Activated CD4-positive, CD25-positive, alpha-beta regulatory T cell treated with anti-CD3 and anti-CD28 coated beads, Interleukin-2, amount 50 U/mL, for 16 hours (primary cell): ENCODE data around the gene SF3B1.
"Not testable (repeated sequence)": the region's sequence is repeated elsewhere in the genome, so short reads cannot be mapped to it uniquely, and the experiment has no call there.

Experiments used
- DNase-seq: peaks from one replicate; pipeline ENCODE4 v3.0.0-alpha.2; 2020; ENCODE audit warnings: low read depth, low spot score

Gene SF3B1

DNA sequence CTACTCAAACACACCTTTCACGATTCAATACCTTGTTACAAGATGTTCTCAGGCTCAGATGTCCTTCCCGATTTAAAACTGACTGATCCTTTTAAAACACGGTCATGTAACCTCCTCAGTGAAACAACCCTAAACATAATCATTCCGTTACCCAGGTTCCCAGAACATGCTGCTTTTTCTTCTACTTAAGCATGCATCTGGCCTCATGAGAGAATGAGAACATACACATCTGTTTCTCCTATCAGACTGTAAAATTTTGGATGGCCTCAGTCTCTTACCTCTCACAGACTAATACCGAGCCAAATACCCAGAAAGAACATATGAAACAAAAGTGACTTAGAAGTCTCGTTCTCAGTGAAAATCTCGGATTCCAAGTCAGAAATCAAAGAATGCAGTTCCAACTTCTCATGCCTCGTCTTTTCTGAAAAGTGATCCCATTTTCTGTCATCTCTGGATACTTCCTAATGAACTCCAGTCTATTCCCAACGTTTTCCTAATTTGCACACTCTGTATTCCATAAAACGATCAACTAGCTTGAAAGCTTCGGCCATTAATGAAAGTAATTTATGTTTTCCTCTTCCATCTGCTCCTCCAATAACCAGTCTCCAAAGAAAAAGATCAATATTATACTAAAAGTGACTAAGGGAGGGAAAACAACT lies 919 bp downstream of the SF3B1 start:
- no peak for DNase-seq

DNA sequence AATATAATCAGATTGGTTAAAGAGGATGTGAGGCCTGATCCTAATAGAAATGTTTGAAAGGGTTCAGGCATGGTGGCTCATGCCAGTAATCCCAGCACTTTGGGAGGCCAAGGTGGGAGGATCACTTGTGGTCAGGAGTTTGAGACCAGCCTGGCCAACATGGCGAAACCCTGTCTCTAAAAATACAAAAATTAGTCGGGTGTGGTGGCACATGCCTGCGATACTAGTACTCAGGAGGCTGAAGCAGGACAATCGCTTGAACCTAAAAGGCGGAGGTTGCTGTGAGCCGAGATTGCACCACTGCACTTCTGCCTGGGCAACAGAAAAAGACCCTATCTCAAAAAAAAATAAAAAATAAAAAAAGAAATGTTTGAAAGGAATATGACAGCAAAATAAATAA lies 2.3 kb downstream of the SF3B1 start:
- not testable (repeated sequence) for DNase-seq

DNA sequence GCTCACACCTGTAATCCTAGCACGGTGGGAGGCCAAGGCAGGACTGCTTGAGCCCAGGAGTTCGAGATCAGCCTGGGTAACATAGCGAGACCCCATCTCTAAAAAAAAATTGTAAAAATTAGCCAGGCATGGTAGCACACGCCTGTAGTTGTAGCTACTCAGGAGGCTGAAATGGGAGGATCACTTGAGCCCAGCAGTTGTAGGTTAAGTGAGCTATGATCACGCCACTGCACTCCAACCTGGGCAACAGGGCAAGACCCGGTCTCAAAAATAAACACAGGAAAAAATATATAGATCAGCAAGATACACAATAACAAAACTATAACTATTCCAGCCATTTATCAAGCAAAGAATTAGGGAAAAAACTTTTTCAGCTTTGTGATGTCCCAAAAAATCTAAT lies 3.0 kb downstream of the SF3B1 start:
- DNase-seq: no peak

DNA sequence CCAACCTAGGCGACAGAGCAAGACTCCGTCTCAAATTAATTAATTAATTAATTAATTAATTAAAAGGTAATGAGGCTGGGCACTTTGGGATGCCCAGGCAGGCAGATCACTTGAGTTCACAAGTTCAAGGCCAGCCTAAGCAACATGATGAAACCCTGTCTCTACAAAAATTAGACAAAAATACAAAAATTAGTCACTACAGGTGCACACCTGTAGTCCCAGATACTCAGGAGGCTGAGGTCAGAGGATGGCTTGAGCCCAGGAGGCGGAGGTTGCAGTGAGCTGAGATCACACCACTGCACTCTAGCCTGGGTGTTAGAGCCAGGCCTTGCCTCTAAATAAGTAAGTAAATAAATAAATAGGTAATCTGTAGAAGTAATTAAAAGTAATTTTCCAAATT lies 6.8 kb downstream of the SF3B1 start:
- no peak for DNase-seq

DNA sequence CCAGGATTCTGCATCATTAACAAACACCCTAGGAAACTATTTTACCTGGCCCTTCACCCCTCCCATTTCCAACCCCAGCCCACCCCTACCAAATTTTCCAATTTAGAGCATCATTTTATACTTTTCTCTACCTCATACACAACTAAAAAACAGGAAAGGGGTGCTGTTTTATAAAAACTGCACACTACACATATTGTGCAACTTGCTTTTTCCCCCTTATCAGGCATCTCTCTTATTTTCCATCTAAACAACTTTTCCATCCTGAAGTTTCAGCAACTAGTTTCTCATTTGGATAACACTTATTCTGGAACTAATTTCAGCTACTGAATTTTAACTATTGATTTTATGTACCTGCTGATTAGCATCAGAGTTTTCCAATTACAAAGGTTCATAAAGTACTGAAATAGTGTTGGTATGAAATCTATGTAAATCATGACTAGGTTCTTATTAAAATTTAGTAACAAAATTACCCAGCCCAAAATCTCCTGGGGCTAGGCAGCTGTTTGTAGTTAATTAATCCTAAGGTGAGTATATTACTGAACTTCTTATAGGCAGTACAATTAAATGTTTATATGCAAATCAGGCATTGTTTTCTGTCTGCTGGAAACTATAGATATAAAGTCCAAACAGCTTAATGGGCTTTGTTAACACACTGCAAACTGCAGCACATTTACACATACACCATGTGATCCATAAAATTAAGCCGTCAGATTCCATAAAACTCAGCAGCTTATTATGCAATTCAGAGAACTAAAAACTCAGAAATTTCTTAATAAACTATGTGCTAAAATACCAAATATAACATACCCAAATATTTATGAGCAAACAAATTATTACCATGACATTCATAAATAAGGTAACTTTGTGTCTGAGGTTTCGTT lies 7.9 kb downstream of the SF3B1 start:
- DNase-seq: no peak

DNA sequence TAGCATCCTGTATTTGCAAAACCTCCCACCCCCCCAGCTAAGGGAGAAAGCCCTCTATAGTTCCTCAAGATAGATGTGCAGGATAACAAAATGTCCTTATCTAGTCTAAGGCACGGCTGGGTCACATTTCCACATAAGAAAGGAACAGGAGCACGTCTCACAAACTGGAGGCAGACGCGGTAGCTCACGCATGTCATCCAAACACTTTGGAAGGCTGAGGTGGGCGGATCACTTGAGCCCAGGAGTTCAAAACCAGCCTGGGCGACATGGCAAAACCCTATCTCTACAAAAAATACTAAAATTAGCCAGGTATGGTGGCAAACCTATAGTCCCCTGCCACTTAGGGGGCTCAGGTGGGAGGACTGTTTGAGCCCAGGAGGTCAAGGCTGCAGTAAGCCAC lies 9.3 kb downstream of the SF3B1 start:
- DNase-seq: no peak

DNA sequence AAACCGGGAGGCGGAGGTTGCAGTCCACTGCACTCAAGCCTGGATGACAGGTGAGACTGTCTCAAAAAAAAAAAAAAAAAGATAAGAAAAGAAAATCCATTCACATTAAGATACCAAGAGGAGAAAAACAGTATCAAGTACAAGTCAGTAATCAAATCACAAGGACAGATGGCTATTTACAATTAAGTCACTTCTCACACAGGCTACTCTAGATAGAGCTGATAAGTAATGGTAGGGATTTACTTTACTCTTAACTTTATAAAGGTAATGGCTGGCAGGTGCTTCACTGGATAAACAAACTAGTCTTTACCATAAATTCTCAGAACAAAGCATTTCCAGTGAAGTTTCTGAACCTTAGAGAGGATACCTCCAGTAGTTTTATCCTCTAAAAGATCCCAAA lies 11.5 kb downstream of the SF3B1 start:
- no peak for DNase-seq

DNA sequence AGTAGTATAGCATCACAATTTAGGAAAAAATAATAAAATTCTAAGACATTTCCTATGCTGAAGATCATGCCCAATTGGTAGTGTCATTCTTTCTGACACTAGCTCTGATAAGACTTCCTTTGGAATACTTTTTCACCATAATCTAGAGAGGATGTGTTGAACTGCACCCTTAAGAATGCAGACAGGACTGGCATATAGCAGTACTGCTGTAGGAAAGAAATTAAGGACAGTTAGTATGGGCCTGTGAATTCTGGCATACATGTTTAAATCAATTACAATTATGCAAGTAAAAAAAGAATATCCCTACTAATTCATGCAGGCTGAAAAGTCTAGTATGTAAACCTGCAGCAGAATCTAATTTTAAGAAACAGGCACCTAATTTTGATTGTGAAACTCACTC lies 15.4 kb downstream of the SF3B1 start:
- DNase-seq: no peak

DNA sequence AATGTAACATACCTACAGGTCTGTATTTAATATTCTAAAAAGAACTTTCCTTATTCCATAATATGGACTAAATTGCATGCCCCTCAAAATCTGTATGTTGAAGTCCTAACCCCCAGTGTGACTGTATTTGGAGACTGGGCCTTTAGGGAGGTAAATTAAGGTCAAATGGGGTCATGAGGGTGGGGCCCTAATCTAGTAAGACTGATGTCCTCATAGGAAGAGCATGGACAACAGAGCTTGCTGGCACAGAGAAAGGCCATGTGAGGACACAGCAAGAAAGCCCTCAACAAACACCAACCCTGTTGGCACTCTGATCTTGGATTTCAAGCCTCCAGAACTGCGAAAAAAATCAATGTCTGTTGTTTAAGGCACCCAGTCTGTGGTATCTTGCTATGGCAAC lies 18.6 kb downstream of the SF3B1 start:
- no peak for DNase-seq

DNA sequence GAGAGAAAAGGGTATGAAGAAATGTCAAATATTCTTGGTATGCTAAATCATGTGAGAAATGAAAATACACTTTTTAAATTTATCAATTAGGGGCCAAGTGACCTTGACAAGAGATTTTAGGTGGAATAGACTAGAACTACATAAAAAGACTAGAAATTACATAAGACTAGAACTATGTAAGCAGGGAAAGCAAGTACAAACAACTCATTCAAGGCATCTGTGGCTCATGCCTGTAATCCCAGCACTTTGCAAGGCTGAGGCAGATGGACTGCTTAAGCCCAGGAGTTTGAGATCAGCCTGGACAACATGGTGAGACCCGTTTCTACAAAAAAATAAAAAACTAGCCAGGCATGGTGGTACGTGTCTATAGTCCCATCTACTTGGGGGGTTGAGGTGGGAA lies 20.3 kb downstream of the SF3B1 start:
- DNase-seq: no peak

DNA sequence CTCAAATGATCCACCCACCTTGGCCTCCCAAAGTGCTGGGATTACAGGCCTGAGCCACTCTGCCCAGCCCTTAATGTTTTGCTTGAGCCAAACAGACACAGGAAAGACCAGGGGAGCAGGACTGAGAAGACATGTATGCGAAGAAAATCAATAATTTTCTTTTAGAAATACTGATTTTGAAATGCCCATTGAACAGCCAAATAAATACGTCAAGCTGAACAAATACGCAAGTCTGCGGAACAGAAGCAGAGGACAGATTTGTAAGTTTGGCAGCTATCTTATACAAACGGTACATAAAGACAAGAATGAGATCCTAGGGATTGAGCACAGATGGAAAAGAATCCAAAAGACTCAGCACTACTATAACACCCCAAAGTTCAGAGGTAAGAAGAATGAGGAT lies 20.8 kb downstream of the SF3B1 start:
- no peak for DNase-seq

DNA sequence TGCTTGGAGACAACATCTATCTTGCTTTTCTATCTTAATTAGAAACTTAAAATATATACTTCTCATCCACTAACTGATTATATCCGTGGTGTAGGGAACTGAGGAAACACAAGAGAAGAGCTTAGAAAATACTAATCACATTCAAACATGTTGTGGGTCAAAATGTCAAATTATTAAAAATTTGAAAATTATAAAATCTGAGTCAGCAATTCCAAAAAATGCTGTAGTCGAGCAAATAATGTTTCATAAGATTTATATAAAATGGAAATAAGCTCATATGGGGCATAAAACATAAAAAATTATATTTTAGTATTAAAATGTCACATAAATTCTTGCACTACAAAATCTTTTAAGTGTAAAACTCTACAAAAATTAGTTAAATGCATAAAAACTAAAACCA lies 29.2 kb downstream of the SF3B1 start:
- DNase-seq: no peak

DNA sequence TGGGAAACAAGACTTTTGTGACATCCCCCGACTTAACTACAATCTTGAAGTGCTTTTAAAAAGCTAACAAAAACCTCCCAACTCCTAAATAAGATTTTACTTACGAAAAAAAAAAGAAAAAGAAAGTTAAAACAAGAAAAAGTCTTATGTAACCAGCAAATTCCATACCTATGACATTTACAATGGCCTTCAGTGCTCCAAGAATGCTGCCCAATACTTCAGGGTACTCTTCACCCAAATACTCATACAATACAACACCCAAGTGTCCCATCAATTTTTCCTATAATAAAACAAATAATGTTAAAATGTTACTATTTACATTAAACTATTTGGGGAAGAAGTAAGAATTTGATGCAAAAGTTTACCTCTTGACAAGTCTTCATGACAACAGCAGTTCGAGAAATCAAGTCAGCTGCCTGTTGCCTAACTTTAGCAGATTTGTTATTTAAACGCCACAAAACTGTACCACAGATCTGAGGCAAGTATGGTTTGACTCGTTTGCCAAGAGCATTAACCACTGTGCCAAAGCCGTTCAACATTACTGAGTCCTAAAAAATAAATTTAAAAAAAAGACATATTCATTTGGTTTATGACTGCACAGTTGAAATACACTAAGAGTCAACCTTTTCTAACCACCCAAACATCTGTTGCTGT lies 34.8 kb downstream of the SF3B1 start:
- no peak for DNase-seq

DNA sequence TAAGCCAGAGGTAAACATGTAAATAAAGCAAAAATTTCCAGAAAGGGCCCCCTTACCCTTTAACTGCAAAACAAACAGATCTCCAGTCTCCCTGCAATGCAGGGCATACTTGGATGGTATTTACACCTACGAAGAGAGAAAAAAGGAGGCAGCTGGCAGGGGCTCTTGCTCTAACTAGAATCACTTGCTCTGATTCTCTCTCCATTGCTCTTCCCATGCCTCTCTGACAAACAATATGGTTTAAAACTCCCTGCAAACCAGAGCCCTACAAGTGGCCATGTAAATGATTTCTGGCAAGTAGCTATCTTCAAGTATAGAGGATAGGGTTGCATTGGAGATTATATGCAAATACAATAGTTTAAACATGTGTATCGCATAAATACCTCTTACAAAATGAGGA lies 35.9 kb downstream of the SF3B1 start:
- DNase-seq: no peak

DNA sequence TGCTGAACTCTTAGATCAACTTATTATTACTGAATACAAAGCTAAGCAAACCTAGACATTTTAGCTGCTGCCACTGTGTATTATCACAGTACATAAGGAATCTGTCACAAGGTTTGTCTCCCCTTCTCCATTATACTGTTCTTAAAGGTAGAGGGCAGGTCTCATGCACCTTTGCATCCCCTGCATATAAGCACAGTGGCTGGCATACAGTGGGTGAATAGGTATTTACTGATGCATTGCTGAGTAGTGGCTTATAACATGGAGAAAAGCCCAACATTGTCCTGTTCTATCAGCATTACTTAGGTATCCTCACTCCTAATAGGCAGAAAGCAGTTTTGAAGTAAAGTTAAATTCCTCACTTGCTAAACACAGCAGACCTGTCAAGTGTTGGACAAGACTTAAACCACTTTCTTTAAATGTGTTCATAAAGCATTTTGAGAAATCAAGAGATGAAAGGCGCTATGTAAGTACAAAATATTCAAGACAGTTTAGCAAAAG lies 43.6 kb downstream of the SF3B1 start:
- no peak for DNase-seq

DNA sequence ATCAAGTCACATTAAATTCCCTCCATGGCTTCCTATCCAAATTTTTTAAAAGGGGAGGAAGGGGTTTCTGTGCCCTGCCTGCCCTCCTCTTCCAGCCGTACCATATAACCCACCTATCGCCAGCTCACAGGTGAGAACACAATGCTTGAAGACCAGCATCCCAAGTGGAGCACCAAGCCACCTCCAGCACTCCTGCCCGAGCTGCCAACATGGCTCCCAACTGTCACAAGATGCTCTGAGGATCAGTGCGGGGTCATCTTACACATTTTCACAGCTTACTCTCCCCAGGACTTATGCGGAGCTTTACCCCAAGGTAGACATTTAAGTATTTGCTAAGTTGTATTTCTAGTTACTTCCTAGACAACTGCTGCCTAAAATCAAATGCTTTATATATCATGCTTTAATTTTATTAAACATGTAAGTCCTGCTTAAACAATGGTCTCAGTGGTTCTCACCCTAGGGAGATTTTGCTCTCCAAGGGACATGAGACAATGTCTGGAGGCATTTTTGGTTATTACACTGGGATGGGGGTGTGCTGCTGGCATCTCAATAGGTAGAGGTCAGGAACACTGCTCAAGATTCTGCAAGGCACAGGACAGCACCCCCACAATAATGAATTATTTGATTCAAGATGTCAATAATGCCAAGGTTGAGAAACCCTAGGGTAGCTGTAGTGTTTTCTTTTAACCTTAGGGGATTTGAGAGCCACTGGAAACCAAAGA lies 45.8 kb downstream of the SF3B1 start:
- DNase-seq: no peak

DNA sequence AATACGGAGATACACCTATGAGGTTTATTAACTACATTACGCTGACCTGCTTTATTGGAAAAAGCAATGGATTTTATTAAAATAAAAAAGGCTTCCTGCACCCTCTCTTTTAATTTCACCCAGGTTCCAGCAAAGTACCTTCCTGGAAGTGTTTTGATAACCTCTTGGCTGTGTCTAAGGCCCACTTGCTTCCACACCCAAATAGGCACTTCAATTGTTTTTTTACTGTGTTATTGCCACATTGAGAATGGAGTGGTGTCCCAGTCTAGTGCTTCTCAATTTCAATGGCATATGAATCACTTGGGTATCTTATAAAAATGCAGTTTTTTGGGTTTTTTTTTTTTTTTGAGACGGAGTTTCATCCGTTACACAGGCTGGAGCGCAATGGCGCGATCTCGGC lies 47.6 kb downstream of the SF3B1 start:
- no peak for DNase-seq

DNA sequence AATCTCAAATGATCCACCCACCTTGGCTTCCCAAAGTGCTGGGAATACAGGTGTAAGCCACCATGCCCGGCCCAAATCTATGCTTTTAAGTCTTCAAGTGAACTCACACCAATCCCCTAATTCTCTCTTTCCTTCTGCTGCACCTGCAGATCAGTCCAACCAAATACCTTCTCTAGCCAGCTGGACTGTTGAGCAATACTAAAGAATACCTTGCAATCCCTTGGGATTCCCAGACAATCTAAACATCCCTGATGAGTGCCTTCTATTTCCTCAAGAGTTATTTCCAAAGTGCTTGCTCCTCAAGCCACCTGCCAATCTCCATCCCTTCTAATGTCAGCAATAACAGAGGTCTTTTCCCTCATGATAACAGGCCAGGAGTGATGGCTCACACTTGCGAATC lies 48.6 kb downstream of the SF3B1 start:
- no peak for DNase-seq

DNA sequence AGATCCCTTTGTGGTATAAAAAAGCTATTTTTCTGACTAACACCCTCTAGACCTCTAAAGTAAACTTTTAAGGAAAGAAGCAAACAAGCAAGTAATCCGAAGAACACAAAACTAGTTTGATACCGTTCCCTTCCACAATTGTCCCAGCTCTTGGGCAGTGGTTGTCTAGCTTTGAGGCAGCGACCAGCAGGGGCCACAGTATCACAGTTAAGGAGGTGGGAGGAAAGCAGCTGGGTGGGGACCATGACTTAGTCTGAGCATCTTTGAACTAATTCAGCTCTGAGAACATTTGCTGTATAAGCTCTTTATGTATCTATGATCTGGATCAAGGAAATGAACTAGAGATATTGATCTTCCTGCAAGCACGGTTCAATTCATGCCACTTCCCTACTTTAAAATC lies 51.0 kb downstream of the SF3B1 start:
- DNase-seq: no peak

DNA sequence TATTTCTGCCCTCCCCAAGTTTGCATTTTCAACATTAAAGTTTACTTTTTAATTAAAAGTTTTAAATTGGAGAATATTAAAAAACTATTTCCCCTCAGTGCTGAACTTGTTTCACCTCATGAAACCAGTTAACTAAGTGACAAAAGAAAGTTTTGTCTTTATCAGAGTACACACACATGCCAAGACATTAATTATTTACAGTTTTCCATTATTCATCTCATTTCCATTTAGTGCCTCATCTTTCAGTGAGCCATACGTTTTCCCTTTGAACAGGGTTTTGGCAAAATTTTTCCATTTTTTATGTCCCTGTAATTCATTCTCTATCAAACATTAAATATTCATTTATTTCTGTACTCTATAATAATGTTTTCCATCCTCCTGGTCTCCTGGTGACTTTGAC lies 53.2 kb downstream of the SF3B1 start:
- DNase-seq: no peak

DNA sequence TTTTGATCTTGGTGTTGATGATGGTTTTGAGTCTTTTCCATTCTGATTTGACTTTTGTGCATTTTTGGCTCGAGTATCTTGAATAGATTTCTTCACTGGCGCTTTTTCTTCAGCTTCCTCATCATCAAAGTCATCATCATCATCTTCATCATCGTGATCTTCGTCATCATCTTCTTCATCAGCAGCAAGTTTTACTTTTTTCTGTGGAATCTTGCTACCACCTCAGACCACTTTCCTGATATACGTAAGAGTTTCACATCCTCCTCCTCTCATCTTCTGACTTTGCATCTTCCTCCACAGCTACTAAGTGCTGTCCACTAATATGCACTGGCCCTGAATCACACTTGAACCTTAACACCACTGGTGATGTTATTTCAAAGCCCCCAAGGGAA lies 54.9 kb downstream of the SF3B1 start:
- DNase-seq: not testable (repeated sequence)

DNA sequence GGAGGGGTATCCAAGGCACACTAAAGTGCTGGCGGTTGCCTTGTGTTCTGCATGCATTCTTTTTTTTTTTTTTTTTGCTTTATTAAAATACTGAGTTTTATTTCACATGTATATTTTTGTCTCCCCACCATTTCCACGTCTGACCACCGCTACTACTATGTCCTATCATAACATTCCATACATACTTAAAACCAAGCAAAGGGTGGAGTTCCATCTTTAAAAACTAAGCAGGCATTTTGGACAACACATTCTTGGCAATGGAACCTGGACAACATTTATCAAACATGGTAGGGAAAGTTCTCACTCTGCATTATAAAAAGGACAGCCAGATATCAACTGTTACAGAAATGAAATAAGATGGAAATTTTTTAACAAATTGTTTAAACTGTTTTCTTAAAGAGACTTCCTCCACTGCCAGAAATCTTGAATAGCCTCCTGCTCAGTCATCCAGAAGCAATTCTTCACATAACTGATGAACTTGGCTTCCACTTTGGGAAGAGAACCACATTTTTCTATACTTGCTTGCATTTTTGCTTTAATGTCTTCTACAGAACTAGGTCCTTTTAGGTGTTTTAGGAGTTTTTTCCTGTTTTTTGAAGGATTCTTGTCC lies 55.4 kb downstream of the SF3B1 start:
- not testable (repeated sequence) for DNase-seq
